ENCODE results near the gene SSBP2.

- TF ChIP-seq POLR2AphosphoS5 (IDR thresholded peaks at IDR 0.05; ENCODE audit: low read depth, low read length) (no peak), TAF1 (IDR thresholded peaks at IDR 0.05; ENCODE audit: borderline replicate concordance, low read depth, low read length) (no peak), POLR2A (IDR thresholded peaks at IDR 0.05; ENCODE audit: low read depth, low read length) (no peak)
These were observed 42.0 kb downstream of the SSBP2 start for GRCh38 chr5:81708889-81709288.

All from GM12892 (cell line).